SK-N-SH (cell line): ENCODE measurements around the gene CDH13.

ENCODE experiments used
- CTCF ChIP-seq: fragments of 200-600 bp; sonication (generic); IDR thresholded peaks from 2 replicates; pipeline ENCODE4 v1.6.1; 2017; ENCODE audit warnings: antibody characterized with exemption, mild to moderate bottlenecking, moderate library complexity
- EP300 ChIP-seq, 2 experiments: IDR thresholded peaks; 2 replicates each; pipeline versions ENCODE4 v1.4.0 to v1.6.1; 2012; ENCODE audit warnings: borderline replicate concordance in 1 of 2, low read depth in 1 of 2, low read length in 1 of 2
- EZH2phosphoT487 ChIP-seq: fragments of 200-600 bp; sonication (generic); IDR thresholded peaks from 2 replicates; pipeline ENCODE4 v1.6.1; 2017; ENCODE audit warnings: low read depth, mixed run types, mild to moderate bottlenecking, antibody characterized with exemption, moderate library complexity, borderline replicate concordance
- MAX ChIP-seq: IDR thresholded peaks from 2 replicates; pipeline ENCODE4 v1.4.0; 2012; ENCODE audit warnings: low read depth
- POLR2AphosphoS5 ChIP-seq: IDR thresholded peaks from 2 replicates; pipeline ENCODE4 v1.6.1; 2012; ENCODE audit warnings: low read depth, low read length
- RAD21 ChIP-seq: IDR thresholded peaks from 2 replicates; pipeline ENCODE4 v1.6.1; 2012; ENCODE audit warnings: mild to moderate bottlenecking, low read length
- TCF12 ChIP-seq: IDR thresholded peaks from 2 replicates; pipeline ENCODE4 v1.4.0; 2012

DNA sequence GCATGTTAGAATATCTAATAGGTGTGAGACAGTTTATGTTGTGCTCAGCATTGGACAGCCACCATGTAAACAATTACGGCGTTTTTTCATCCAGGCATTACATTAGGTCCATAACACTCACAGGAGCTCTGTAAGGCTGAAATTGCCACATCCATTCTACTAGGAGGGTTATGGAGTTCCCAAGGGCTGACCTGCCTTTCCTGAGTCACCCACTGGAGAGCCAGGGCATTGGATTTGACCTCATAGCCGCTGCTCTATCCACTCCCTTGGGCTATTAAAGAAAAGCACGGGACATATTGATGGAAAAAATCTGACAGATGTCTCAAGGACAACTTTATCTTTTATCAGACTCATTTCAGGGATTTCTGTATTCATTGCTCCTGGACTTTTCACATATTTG lies 874.7 kb downstream of the CDH13 start:
- no peak for TF ChIP-seq CTCF
- TF ChIP-seq EP300 (IDR thresholded peaks at IDR 0.05; ENCODE audit: borderline replicate concordance in 1 of 2, low read depth in 1 of 2, low read length in 1 of 2) = no peak
- TF ChIP-seq POLR2AphosphoS5 = no peak
- TF ChIP-seq EZH2phosphoT487 = no peak
- no peak for TF ChIP-seq MAX
- no peak for TF ChIP-seq RAD21
- no peak for TF ChIP-seq TCF12
